ENCODE measurements around the gene GALNT10. TPM values are rescaled to one million over a fixed set of nuclear protein-coding genes. Genes with fewer than 3 reads are reported as not detected.

GALNT10 gene
- total RNA-seq, 1 donor from 2014 or later, result 24.2 TPM

DNA sequence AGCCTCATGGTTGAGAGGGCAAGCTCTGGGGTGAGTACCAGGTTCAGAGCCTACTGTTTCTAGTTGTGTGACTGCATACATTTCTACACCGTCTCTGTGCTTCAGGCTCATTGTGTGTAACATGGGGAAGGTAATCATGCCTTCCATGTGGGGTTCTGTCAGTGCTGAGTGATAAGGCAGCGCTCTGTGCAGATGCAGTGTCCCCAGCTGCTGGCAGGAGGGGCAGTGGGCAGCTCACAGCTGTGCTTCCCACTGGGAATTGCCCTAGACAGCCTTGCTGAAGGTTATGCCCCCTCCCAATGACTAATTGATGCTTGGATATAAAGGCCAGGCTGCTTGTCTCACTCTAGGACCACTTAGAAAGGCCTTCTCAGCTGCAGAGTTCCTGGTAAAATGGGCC, 133.5 kb downstream of the GALNT10 start:
- DNase-seq, result no peak

DNA sequence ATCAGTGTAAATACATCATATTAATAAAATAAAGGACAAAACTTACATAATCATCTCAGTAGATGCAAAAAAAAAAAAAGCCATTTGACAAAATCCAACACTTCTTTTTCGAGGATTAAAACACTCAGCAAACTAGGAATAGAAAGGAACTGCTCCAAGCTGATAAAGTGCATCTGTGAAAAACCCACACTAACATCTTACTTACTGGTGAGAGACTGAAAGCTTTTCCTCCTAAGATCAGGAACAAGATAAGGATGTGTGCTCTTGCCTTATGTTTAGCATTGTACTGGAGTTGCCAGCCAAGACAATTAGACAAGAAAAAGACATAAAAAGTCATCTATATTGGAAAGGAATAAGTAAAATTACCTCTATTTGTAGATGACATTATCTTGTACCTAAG, 135.0 kb downstream of the GALNT10 start:
- DNase-seq, result no peak

DNA sequence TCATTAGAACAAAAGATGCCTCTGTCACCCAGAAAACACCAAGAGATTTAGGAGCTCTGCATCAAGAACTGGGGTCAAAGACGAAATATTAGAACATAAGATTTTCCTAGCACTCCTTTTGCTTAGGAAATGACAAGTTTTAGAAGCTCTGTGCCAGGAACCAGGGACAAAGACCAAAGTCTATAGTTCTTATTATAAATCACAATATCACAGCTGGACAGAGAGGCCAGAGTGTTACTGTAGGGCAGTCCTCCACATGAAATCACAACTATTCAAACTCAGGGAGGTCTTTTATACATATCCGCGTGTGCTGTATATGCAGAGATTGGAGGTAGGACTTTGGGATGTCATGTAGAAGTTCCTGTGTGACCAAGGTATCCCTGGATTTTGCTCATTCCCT, 138.5 kb downstream of the GALNT10 start:
- no peak for DNase-seq

DNA sequence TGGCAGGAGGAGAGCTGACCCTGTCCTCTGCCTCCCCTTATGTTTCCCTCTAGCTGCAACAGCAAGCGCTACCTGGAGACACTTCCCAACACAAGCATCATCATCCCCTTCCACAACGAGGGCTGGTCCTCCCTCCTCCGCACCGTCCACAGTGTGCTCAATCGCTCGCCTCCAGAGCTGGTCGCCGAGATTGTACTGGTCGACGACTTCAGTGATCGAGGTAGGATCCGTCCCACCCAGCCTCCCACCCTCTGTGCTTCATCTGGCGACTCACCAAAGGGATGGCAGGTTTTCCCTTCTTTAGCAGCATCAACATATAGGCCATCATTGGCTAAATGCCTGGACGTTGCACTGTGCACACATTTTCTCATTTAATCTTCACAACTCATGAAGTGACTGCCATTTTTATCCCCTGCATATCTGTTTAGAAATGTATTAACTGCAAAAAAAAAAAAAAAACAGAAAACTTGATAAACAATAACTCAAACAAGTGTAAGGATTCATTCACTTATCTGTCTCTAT, 139.0 kb downstream of the GALNT10 start:
- DNase-seq, result no peak

DNA sequence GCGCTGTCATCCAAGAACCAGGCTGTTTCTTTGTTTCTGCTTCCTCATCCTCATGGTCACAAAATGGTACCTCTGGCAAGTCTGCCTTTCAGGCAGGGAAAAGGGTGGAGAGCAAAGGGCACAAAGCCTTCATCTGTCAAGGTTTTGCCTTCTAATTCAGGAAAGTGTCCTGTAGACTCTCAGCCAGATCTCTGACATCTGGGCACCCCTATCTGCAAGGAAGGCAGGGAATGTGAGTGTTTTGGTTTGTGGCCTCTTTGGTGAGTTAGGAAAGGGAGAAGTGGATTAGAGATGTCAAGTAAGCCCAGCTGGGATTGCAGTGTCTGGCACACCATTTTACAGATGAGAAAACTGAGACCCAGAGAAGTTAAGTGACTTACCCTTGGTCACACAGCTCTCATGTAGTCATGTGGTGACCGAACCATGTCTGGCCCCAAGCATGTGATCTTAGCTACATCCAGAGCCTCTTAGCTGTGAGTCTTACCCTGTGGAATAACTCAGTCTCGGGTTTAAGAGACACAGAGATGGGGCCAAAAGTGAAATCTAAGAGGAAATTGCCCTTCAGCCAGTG, 139.6 kb downstream of the GALNT10 start:
- no peak for DNase-seq

DNA sequence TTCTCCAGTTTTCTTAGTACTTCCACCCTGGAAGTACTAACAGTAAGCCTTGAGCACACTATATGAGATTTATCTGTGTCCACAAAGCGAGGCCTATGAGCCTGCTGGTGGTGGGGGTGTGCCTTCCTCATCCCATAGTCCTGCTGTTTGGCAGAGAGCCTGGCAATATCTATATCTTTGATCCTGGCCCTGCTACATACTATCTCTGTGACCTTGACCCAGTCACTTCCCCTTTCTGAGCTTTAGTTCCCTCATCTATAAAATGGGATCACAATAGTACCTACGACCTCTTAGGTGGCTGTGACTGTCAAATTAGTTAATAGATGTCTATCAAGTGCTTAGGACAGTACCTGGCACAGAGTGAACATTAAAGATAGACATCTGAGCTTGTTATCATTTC, 140.7 kb downstream of the GALNT10 start:
- DNase-seq, result no peak

DNA sequence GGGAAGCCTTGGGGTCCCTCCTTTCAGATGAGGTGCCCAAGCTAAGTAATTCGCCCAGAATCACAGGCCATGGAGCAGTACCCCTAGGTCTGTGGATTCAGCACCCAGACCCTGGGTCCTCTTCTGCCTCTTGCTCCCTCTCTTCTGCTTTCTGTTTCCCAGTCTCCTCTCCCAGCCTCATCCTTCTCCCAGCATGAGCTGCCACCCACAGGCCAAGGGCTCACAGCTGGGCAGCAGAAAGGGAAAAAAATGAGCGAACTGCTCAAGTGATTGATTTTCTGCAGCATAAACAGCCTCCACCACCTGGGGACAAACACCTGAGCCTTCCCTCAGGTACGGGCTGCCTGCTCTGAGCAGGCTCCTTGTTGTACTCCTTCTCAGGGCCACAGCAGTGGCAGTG, 141.4 kb downstream of the GALNT10 start:
- no peak for DNase-seq

DNA sequence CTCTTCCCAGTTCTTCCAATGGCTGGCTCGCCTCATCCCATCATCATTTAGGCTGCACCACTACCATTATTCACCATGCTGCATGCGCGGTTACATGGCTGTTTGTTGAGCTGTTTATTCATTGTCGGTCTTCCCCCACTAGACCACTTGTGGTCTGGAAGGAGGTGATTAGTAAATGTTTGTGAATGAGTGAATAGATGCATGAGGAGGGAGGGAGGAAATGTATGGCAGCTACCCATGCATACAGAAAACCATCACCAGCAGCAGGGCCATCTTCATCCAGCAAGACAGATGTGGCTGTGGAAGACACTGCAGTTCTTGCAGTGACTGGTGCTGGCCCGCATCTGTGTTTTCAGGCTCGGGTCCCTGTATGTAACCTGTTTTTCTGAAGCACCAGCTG, 141.9 kb downstream of the GALNT10 start:
- no peak for DNase-seq

DNA sequence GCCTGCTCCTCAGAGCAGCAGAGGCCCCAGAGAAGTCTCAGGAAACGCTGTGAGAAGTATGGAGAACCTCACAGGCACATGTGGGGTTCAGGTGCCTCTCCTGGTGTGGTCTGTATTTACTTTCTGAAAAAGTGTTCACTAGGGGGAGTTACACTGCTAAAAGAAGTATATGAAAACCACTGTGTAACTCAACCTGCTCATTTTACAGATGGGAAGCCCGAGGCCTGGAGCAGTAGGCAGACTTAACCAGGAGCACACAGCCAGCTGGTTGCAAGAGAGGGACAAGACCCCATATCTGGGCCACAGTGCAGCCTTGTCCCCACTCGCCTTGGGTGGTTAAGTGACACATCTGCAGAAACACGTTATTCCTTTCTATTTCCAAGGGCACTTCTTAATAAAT, 142.5 kb downstream of the GALNT10 start:
- DNase-seq, result no peak

DNA sequence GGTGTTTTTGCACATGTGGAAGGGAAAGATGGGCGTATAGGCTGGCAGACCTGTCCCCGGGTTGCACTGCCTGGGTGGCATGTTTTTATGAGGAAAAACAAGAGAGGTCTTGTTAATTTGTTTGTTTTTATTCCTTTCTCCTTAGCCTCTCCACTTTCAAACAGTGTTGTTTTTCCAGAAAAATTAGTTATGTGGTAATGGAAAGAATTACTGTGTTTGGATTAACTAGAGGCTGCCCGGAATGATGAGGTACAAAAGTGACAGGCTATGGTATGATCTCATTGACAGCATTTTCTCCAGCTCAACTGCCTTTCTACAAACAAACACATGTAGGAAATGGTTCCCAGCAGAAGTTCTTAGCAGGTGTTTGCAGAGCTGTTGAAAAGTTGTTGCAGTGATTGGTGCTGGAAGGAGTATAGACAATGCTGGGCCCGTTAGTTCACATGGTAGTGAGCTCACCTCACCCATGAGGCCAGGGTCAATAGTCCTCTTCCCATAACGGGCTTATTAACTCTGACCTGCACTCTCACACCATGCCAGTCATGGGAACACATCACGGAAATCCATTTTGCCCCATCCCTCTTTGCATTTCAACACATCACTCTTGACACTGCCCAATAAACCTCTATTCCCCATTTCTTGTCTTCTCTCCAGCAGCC, 144.0 kb downstream of the GALNT10 start:
- DNase-seq, result peak; percentile 75

DNA sequence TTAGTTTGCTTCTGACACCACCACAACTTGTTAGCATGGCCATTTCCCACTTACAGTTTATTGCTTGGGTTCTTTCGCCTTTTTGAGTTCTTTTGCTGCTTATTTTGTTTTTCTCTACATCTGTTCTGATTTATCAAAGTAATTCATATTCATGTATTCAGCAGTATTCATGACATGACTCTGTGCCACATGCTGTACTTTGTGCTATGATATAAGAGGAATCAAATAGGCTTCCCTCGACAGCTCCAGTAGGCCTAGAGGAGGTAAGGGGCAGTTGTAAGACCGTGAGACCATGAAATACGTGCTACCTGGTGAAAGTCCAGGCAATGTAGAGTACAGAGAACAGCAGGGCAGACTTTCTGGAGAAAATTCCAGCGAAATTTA, 144.5 kb downstream of the GALNT10 start:
- DNase-seq, result no peak

DNA sequence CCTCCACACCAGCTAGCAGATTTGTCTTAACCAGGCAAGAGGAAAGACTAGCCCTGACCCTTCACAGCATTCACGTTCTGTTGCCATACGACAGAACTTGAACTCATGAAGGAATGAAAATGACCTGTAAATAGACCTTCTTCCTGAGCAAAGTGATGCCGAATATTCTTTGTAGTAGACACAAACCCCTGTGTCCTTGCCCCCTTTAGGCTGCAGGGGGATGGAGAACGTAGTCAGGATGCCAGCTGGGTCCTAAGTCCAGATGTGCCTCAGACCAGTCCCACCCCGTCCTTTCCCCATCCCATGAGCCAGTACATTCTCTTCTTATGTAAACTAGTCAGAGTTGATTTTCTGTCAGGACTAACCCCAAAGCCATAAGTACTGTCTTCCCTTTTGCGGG, 151.1 kb downstream of the GALNT10 start:
- DNase-seq, result no peak

DNA sequence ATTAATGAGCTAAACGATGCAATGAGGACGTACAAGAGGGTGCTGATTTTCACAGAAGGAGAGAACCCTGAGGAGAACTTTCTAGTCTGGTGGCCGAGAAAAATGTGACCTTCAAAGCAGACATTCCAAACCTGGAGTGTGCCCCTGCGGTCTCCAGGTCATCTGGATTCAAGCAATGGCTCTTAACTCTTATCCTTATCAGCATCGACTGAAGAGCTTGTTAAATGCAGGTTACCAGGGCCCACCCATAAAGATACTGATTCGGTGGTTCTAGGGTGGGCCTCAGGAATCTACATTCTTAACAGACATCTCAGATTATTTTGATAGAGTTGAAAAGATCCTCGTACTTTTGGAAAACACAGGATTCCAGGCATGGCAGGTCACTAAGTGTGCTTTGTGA, 151.7 kb downstream of the GALNT10 start:
- DNase-seq, result no peak

DNA sequence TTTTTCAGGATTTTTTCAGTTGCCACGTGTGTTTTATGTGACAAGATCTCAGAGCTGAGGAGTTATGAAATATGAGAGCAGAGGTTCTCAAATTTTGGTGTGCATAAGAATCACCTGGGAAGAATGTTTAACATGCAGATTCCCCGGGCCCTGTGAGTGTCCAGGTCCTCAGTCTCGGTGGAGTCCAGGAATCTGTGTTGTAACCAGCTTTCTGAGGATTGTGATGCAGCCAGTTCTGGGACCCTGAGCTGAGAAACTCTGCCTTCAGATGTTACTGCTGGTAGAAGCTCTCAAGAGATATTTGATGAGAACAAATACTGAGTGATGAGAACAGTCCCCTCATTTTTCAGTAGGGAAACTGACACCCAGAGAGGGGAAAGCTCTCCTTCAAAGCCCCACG, 152.4 kb downstream of the GALNT10 start:
- DNase-seq, result no peak

DNA sequence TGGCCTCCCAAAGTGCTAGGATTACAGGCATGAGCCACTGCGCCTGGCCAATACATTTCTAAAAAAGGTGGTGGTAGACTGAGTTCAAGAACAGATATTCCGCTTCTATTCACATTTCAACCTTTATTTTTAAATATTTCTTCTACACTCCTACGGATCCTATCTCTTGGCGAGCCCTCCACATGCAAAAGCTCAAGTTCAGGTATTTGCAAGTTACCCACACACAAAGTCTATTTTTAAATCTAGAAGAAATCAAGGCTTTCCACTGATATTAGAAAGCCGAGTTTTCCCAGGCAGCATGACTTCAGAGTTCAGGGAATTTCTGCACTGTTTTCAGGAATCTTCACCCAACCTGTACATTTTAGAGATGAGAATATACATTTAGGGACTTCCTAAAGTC, 153.9 kb downstream of the GALNT10 start:
- no peak for DNase-seq

DNA sequence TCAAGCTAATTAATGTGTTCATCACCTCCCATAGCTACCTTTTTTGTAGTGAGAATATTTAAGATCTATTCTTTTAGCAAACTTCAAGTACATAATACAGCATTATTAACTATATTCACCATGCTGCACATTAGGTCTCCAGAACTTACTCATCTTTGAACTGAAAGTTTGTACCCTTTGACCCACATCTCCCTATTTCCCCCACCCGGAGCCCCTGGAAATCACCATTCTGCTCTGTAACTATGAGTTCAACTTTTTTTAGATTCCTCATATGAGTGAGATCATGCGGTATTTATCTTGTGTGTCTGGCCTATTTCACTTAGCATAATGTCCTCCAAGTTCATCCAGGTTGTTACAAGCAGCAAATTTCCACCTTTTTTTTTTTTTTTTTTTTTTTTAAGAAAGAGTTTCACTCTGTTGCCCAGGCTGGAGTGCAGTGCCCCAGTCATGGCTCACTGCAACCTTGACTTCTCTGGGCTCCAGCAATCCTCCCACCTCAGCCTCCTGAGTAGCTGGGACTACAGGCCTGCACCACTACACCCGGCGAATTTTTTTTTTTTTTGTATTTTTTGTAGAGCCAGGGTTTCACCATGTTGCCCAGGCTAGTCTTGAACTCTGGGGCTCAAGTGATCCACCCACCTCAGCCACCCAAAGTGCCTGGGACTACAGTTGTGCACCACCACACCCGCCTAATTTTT, 154.9 kb downstream of the GALNT10 start:
- no peak for DNase-seq

DNA sequence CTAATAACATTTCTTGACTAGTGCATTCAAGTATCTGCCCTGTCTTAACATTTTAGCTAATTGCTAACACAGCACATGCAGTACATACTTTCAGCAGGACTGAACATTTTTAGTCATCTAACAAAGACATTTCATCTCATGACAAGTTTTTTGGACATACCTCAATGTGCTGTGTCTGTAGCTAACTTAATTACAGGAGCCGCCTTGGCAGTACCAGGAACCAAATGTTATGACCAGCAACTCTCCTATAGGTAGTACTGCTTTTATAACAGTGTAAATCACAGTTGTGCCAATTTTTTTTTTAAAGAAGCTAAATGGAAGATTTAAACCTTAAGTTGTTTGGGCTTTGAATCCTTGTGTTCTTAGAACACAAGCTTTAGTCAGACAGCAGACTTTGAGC, 155.9 kb downstream of the GALNT10 start:
- peak; percentile 16 for DNase-seq

DNA sequence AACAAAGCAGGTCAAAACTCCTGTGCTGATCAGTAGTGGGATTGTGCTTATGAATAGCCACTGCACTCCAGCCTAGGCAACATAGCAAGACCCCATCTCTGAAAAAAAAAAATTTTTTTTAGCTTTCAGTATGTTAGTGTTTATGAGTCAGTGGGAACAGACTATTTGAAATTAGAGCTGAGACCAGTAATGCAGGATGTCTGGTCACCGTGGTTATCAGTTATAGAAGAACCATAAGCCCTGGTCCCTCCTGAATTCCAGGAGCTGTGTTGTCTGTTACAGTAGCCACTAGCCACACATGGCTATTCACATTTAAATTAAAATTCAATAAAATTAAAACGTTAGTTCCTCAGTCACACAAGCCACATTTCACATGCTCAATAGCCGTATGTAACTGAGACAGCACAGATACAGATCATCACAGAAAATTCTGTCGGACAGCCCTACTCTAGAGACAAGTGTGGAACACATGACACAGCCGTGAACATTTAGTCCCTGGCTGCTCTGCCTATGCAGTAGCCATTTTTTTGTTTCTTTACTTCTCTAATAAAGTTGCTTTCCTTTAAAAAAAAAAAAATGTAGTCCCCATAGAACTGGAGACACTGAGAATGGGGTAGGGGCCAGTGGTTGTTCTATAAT, 159.2 kb downstream of the GALNT10 start:
- no peak for DNase-seq

DNA sequence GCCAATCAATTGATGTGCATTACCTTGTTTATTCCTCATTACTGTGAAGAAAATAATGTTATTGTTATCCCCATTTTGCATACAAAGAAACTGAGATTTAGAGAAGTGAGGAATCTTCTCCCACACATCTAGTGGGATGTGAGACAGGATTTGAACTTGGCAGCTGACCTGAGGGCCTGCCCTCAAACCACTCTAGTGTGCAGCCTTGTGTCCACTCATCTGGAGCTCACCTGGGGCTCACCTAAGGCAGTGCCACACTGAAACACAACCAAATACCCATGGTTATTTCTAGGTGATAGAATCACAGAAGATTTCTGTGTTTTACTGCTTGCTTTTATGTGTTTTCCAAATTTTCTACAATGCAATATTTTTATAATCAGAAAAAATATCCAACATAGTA, 160.6 kb downstream of the GALNT10 start:
- no peak for DNase-seq

DNA sequence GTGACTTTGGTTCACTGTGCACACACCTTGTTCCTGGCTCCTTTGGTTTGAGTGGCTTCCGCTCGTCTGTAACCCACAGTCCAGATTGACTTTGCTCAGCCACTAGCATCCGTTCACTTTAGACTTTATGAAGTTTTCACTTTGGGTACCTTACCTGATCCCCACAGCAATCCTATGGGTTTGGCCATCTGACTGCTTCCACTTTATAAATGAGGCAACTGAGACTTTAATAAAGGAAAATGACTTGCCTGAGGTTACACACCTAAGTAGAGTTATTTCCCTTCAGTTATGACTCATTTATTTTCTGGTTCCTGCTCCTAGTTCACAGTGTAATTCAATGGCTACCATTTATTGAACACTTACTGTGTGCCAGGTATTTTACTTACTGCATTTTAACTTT, 161.0 kb downstream of the GALNT10 start:
- no peak for DNase-seq

DNA sequence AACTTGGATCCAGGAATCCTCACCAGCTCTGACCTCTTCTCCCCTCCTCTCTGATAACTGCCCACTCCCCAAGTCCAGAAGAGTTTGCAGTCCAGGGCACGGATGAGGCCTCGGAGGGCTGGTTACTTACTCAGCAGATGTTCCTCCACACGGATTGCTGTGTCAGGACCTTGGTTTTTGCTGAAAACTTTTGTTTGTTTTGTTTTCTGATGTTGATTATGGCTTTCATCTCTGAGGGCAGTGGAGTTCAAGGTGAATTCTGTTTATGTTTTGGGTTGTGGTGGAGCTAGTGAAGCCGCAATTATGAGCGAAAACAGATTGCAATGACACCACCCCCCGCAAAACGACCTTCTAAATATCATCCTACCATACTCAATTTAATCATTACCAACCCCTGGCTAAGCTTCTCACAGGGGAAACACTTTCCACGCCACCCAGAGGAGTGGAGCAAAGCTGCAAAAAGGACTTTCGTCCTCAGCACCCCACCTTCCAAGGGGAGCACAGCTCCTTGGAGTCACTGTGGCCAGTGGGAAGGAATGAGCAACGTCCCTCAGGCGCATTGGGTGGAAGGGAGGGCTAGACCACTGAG, 162.5 kb downstream of the GALNT10 start:
- DNase-seq, result no peak

DNA sequence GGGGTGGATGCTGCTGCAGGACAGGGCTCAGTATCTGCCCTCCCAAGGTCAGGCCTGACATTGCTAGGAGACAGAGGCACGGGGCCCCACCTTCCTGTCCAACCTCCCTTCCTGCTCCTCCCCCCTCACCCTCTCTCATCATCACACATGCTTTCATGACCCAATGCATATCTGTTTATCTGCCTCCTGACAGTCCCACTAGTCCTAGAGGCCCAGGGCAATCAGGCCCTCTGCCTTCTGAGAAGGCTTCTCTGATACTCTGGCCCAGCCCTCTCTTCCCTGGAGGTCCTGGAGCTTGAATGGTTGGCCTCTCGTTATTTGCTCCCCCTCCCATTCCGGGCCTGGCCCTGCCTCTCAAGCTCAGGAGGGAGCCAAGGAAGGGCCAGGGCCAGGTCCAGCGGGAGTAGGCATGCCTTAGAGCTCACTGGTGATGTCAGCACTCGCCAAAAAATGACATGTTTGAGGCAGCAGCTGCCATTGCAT, 164.6 kb downstream of the GALNT10 start:
- DNase-seq, result peak; percentile 32

All from tongue (tissue), 2 donors.